HepG2 (cell line): Measurements from ENCODE around the gene AWAT2. TPM values are rescaled to one million over a fixed set of nuclear protein-coding genes. Genes with fewer than 3 reads are reported as not detected.

Experiments used
- ATAC-seq: fragments of 200-7000 bp; cut with Tn5 transposase; 3 replicates; pipeline ENCODE4 v1.9.1; 2020; ENCODE audit warnings: mild to moderate bottlenecking, moderate library complexity
- BruUV-seq: library from RNA; stranded (reverse); fragments of 400-500 nt; replicated peaks from 2 replicates; lab custom pipeline; 2021; lab: Mats Ljungman, UMichigan
- CTCF ChIA-PET: fragments of 300-600 bp; formaldehyde crosslinking; extraction: SDS; loops from one replicate; lab custom pipeline; 2021; ENCODE audit warnings: low total read pairs, inconsistent platforms, low intra/inter-chr PET ratio; lab: Yijun Ruan, JAX
- POLR2A ChIA-PET: fragments of 350-600 bp; sonication (Branson Sonifier 250); formaldehyde crosslinking; loops from one replicate; lab custom pipeline; 2020; ENCODE audit warnings: antibody characterized with exemption, inconsistent platforms; lab: Yijun Ruan, JAX
- DNase-seq: peaks from one replicate; pipeline ENCODE4 v3.0.0-alpha.2; 2015; ENCODE audit warnings: low spot score
- FAIRE-seq: peaks from 3 replicates; lab custom pipeline; 2011; peaks lifted over from hg19 to GRCh38; lab: Jason Lieb, UNC
- H2AFZ ChIP-seq: one replicate; pipeline ENCODE4 v1.6.1; 2011; ENCODE audit warnings: low read length, inconsistent platforms
- H3K27ac ChIP-seq: fragments of 300-600 bp; 3 replicates; pipeline ENCODE4 v1.8.0; 2011; ENCODE audit warnings: mixed run types, mild to moderate bottlenecking, mixed read lengths, low read length, inconsistent platforms; ENCODE audit not compliant: insufficient read depth; ENCODE audit errors: extremely low read length
- H3K27me3 ChIP-seq, 2 experiments: fragments of 200-600 bp in 1 of 2; 2 replicates in 1 of 2; 3 replicates in 1 of 2; pipeline versions ENCODE4 v1.6.0 to v1.8.0; 2011; ENCODE audit warnings: low read length in 2 of 2, mild to moderate bottlenecking in 2 of 2, moderate library complexity in 2 of 2, inconsistent platforms in 1 of 2; ENCODE audit not compliant: insufficient read depth in 2 of 2, control insufficient read depth in 1 of 2
- H3K36me3 ChIP-seq, 2 experiments: fragments of 200-600 bp in 1 of 2; replicated peaks in 1 of 2; 2 replicates in 1 of 2; 3 replicates in 1 of 2; pipeline versions ENCODE4 v1.5.1 to v1.8.0; 2011; ENCODE audit warnings: low read length in 2 of 2, inconsistent platforms in 1 of 2; ENCODE audit not compliant: insufficient read depth in 2 of 2, control insufficient read depth in 1 of 2
- H3K4me1 ChIP-seq: 2 replicates; pipeline ENCODE4 v1.5.1; 2012; ENCODE audit warnings: low read length, inconsistent platforms; ENCODE audit not compliant: insufficient read depth
- H3K4me2 ChIP-seq: 2 replicates; pipeline ENCODE4 v1.6.0; 2011; ENCODE audit warnings: low read depth, low read length, inconsistent platforms
- H3K4me3 ChIP-seq, 3 experiments: fragments of 200-600 bp in 1 of 3; sonication (generic), shearing (Covaris generic) in 1 of 3; replicated peaks in 1 of 3; 2 replicates each; pipeline ENCODE4 v1.5.1; 2011 to 2016; ENCODE audit warnings: low read length in 3 of 3, inconsistent platforms in 2 of 3, low read depth in 2 of 3, mild to moderate bottlenecking in 2 of 3, control low read depth in 1 of 3, mixed read lengths in 1 of 3; ENCODE audit not compliant: insufficient read depth in 1 of 3
- H3K79me2 ChIP-seq: one replicate; pipeline ENCODE4 v1.6.1; 2011; ENCODE audit warnings: low read length, inconsistent platforms; ENCODE audit not compliant: insufficient read depth
- H3K9ac ChIP-seq: 2 replicates; pipeline ENCODE4 v1.6.0; 2011; ENCODE audit warnings: mild to moderate bottlenecking, low read depth, low read length, inconsistent platforms; ENCODE audit not compliant: insufficient read depth
- H3K9me3 ChIP-seq: 2 replicates; pipeline ENCODE4 v1.5.1; 2012; ENCODE audit warnings: mild to moderate bottlenecking, low read length
- H4K20me1 ChIP-seq: 2 replicates; pipeline ENCODE4 v1.6.0; 2011; ENCODE audit warnings: inconsistent platforms, mild to moderate bottlenecking, low read length, moderate library complexity; ENCODE audit not compliant: insufficient read depth
- CC2D1A ChIP-seq: sonication (generic); formaldehyde crosslinking; IDR thresholded peaks from 2 replicates; pipeline ENCODE4 v1.8.1; 2023; ENCODE audit warnings: mild to moderate bottlenecking, missing genetic modification reagents
- CHD2 ChIP-seq: IDR thresholded peaks from 2 replicates; pipeline ENCODE4 v1.6.1; 2011; ENCODE audit warnings: low read depth, low read length, improper control_type of control experiment
- E2F2 ChIP-seq: sonication (generic); formaldehyde crosslinking; IDR thresholded peaks from 2 replicates; pipeline ENCODE4 v1.4.0; 2020; ENCODE audit warnings: missing genetic modification reagents, borderline replicate concordance
- HNF4G ChIP-seq, 2 experiments: sonication (generic) in 1 of 2; formaldehyde crosslinking in 1 of 2; IDR thresholded peaks; 2 replicates each; pipeline versions ENCODE4 v1.4.0 to v1.6.1; 2011 to 2020; ENCODE audit warnings: borderline replicate concordance in 2 of 2, low read depth in 2 of 2, mild to moderate bottlenecking in 2 of 2, low read length in 1 of 2, missing genetic modification reagents in 1 of 2, moderate library complexity in 1 of 2
- NFAT5 ChIP-seq: sonication (generic); formaldehyde crosslinking; IDR thresholded peaks from 2 replicates; pipeline ENCODE4 v1.4.0; 2020; ENCODE audit warnings: missing genetic modification reagents
- NFE2L1 ChIP-seq: sonication (generic); formaldehyde crosslinking; IDR thresholded peaks from 2 replicates; pipeline ENCODE4 v1.4.0; 2020; ENCODE audit warnings: missing genetic modification reagents, mild to moderate bottlenecking, borderline replicate concordance
- PRDM15 ChIP-seq: sonication (generic); formaldehyde crosslinking; IDR thresholded peaks from 2 replicates; pipeline ENCODE4 v1.4.0; 2020; ENCODE audit warnings: missing genetic modification reagents
- SIX4 ChIP-seq: sonication (generic); formaldehyde crosslinking; IDR thresholded peaks from 2 replicates; pipeline ENCODE4 v1.4.0; 2020; ENCODE audit warnings: missing genetic modification reagents
- SNAPC2 ChIP-seq: sonication (generic); formaldehyde crosslinking; IDR thresholded peaks from 2 replicates; pipeline ENCODE4 v1.8.1; 2022; ENCODE audit warnings: mild to moderate bottlenecking, missing genetic modification reagents
- TERF1 ChIP-seq: sonication (generic); formaldehyde crosslinking; IDR thresholded peaks from 2 replicates; pipeline ENCODE4 v1.8.0; 2022; ENCODE audit warnings: mild to moderate bottlenecking, missing genetic modification reagents, moderate library complexity
- YEATS4 ChIP-seq: sonication (generic); formaldehyde crosslinking; IDR thresholded peaks from 2 replicates; pipeline ENCODE4 v1.4.0; 2020; ENCODE audit warnings: missing genetic modification reagents, borderline replicate concordance
- WGBS: methylation state at CpG from one replicate; pipeline ENCODE4 v1.1.6; 2017; ENCODE audit warnings: low lambda C conversion rate; 5-methylcytosine and 5-hydroxymethylcytosine counted together
- in situ Hi-C: cut with HindIII; loops from 2 replicates; pipeline ENCODE4 v1.10.0; 2017; ENCODE audit warnings: low pct_unique_long_range_greater_than_20kb; ENCODE audit not compliant: extremely low pct_ligation_motif_present
- intact Hi-C: fragments of 100-400 bp; cut with micrococcal nuclease; formaldehyde crosslinking; loops from one replicate; pipeline ENCODE4 v1.10.0; 2022; ENCODE audit not compliant: unreplicated experiment
- polyA plus RNA-seq, 8 experiments: library from polyadenylated mRNA; depleted of rRNA in 3 of 8; stranded (reverse) in 7 of 8; unstranded in 1 of 8; fragments of >200 nt; fragmentation: Illumina TruSeq in 4 of 8; extraction: Trizol in 4 of 8; gene quantifications; 2 replicates each; pipeline versions ENCODE4 v1.2.1 to v1.2.3, GENCODE V29; 2011 to 2016; ENCODE audit warnings: low read depth in 4 of 8, missing spikeins in 1 of 8, mixed read lengths in 1 of 8; ENCODE audit not compliant: insufficient read depth in 1 of 8
- total RNA-seq, 5 experiments: library from RNA; depleted of rRNA; stranded (reverse); fragments of >200 nt; fragmentation: Illumina TruSeq; extraction: Trizol; gene quantifications; 2 replicates each; pipeline ENCODE4 v1.2.3, GENCODE V29; 2016; ENCODE audit warnings: low read depth in 1 of 5

Gene AWAT2
- total and polyA plus RNA-seq, 2 of the 13 experiments (the other 11 are each of a cell fraction or from before 2014, with no cell fraction given), result not detected

GRCh38 chrX:70041993-70042392, 7.7 kb downstream of the AWAT2 start (continued):
- TF ChIP-seq NFAT5, result no peak
- TF ChIP-seq HNF4G (IDR thresholded peaks at IDR 0.05; ENCODE audit: borderline replicate concordance, low read depth, low read length), result no peak
- no peak for TF ChIP-seq HNF4G (CRISPR knock-in tag; IDR thresholded peaks at IDR 0.05; ENCODE audit: borderline replicate concordance, low read depth)
- TF ChIP-seq TERF1 (CRISPR knock-in tag), result no peak
- TF ChIP-seq CC2D1A (CRISPR knock-in tag), result no peak
- TF ChIP-seq SIX4 (CRISPR knock-in tag), result no peak

- intact Hi-C loops, result no loop called here
- POLR2A ChIA-PET, result no interaction called here
- TF ChIP-seq E2F2 (no peak), CHD2 (no peak), YEATS4 (no peak), NFE2L1 (CRISPR knock-in tag) (no peak), SNAPC2 (CRISPR knock-in tag) (no peak), PRDM15 (CRISPR knock-in tag) (no peak)
These were observed 10.0 kb downstream of the AWAT2 start for GRCh38 chrX:70039758-70040157.

More at GRCh38 chrX:70039758-70040157, 10.0 kb downstream of the AWAT2 start:
- in situ Hi-C loops, result loop anchor here (10.0 kb wide), 1 partner anchor 55 kb away; no protein-coding TSS in a partner anchor
- Histone ChIP-seq H2AFZ (no peak overlapping the region), H3K27me3 (no peaks in the 10 kb centered on the region), H3K4me2 (no peak overlapping the region), H4K20me1 (no peaks in the 10 kb centered on the region), H3K9me3 (no peaks in the 10 kb centered on the region), H3K9ac (no peak overlapping the region), H3K4me3 (no peak overlapping the region), H3K36me3 (no peaks in the 10 kb centered on the region), H3K79me2 (no peaks in the 10 kb centered on the region), H3K27ac (no peak overlapping the region), H3K4me1 (peaks cover 17% of the 10 kb centered on the region)
- CTCF ChIA-PET, result no interaction called here
- BruUV-seq, result no TSS peak
- no peak for DNase-seq
- no peak for FAIRE-seq
- WGBS, result 80% methylated on average over 1 of the region's 2 CpGs
- no peak for ATAC-seq
